Suprapubic skin (tissue), 3 donors: ENCODE results near the gene NT5DC4.

Experiments used
- CTCF ChIP-seq, 2 donors: fragments of 200-600 bp in 1 of 2; fragments of 450-650 bp in 1 of 2; sonication (generic) in 1 of 2; IDR thresholded peaks; one replicate each; pipeline ENCODE4 v1.5.1; 2016 to 2019; ENCODE audit warnings: antibody characterized with exemption in 2 of 2, mild to moderate bottlenecking in 1 of 2, moderate library complexity in 1 of 2
- EP300 ChIP-seq: sonication (generic); formaldehyde crosslinking; IDR thresholded peaks from one replicate; pipeline ENCODE4 v1.6.1; 2017; ENCODE audit warnings: antibody characterized with exemption
- POLR2A ChIP-seq, 2 donors: fragments of 450-650 bp; IDR thresholded peaks; one replicate each; pipeline ENCODE4 v1.6.1; 2017; ENCODE audit warnings: antibody characterized with exemption in 2 of 2, mild to moderate bottlenecking in 2 of 2, moderate library complexity in 2 of 2

GRCh38 chr2:112724591-112725525, 4.0 kb downstream of the NT5DC4 start:
- TF ChIP-seq CTCF (IDR thresholded peaks at IDR 0.05), result no peak
- no peak for TF ChIP-seq EP300
- TF ChIP-seq POLR2A (IDR thresholded peaks at IDR 0.05), result no peak
